IMR-90 (cell line): ENCODE measurements around the gene ACY1. TPM values are rescaled to one million over a fixed set of nuclear protein-coding genes. Genes with fewer than 3 reads are reported as not detected.
A peak's percentile ranks its signal among the peaks of the same experiment; 100 is the strongest.

Experiments
- ATAC-seq: fragments of 200-7000 bp; cut with Tn5 transposase; 2 replicates; pipeline ENCODE4 v1.9.1; 2020; ENCODE audit warnings: low read depth, mild to moderate bottlenecking, moderate library complexity
- BruUV-seq: library from RNA; stranded (reverse); fragments of 400-500 nt; replicated peaks from 2 replicates; lab custom pipeline; 2021; lab: Mats Ljungman, UMichigan
- CTCF ChIA-PET: fragments of 300-600 bp; formaldehyde crosslinking; extraction: SDS; loops from one replicate; lab custom pipeline; 2021; ENCODE audit warnings: antibody characterized with exemption; lab: Yijun Ruan, JAX
- POLR2A ChIA-PET: fragments of 300-600 bp; sonication (Branson Sonifier 250); formaldehyde crosslinking; loops from one replicate; lab custom pipeline; 2022; ENCODE audit warnings: antibody characterized with exemption; ENCODE audit not compliant: unreplicated experiment; lab: Charles Lee
- DNase-seq: peaks from one replicate; pipeline ENCODE4 v3.0.0; 2013
- H2AFZ ChIP-seq: replicated peaks from 2 replicates; pipeline ENCODE3; 2013; ENCODE audit warnings: low read length, mild to moderate bottlenecking; ENCODE audit not compliant: poor library complexity
- H2AK5ac ChIP-seq: 2 replicates; pipeline ENCODE4 v1.6.1; 2013; ENCODE audit warnings: low read depth, low read length, inconsistent platforms
- H2AK9ac ChIP-seq: replicated peaks from 2 replicates; pipeline ENCODE3; 2013; ENCODE audit warnings: mild to moderate bottlenecking, low read depth, low read length, moderate library complexity; ENCODE audit not compliant: poor library complexity
- H2BK120ac ChIP-seq: 2 replicates; pipeline ENCODE4 v1.6.1; 2013; ENCODE audit warnings: low read depth, low read length, inconsistent platforms
- H2BK15ac ChIP-seq: 3 replicates; pipeline ENCODE4 v1.6.1; 2013; ENCODE audit warnings: low read depth, low read length, inconsistent platforms
- H2BK20ac ChIP-seq: 2 replicates; pipeline ENCODE4 v1.6.1; 2013; ENCODE audit warnings: low read depth, mild to moderate bottlenecking, inconsistent platforms, low read length, moderate library complexity
- H2BK5ac ChIP-seq: 2 replicates; pipeline ENCODE4 v1.6.1; 2013; ENCODE audit warnings: mild to moderate bottlenecking, low read depth, low read length, inconsistent platforms; ENCODE audit not compliant: poor library complexity, severe bottlenecking
- H3K14ac ChIP-seq: replicated peaks from 2 replicates; pipeline ENCODE4 v1.6.1; 2013; ENCODE audit warnings: low read depth, low read length, inconsistent platforms
- H3K18ac ChIP-seq: 2 replicates; pipeline ENCODE4 v1.6.1; 2013; ENCODE audit warnings: low read depth, low read length, control low read depth
- H3K23ac ChIP-seq: 2 replicates; pipeline ENCODE4 v1.6.1; 2013; ENCODE audit warnings: low read depth, low read length, inconsistent platforms
- H3K27ac ChIP-seq: 2 replicates; pipeline ENCODE4 v1.5.1; 2013; ENCODE audit warnings: mild to moderate bottlenecking, control low read depth, low read length; ENCODE audit not compliant: insufficient read depth
- H3K27me3 ChIP-seq: 2 replicates; pipeline ENCODE4 v1.6.1; 2013; ENCODE audit warnings: low read length; ENCODE audit not compliant: control insufficient read depth, insufficient read depth
- H3K36me3 ChIP-seq: 2 replicates; pipeline ENCODE4 v1.6.1; 2013; ENCODE audit warnings: low read length, mixed read lengths; ENCODE audit not compliant: control insufficient read depth, insufficient read depth
- H3K4ac ChIP-seq: 2 replicates; pipeline ENCODE4 v1.6.1; 2013; ENCODE audit warnings: low read depth, low read length, inconsistent platforms
- H3K4me1 ChIP-seq: 2 replicates; pipeline ENCODE4 v1.6.1; 2013; ENCODE audit warnings: low read length, mixed read lengths; ENCODE audit not compliant: control insufficient read depth, insufficient read depth
- H3K4me2 ChIP-seq: 2 replicates; pipeline ENCODE4 v1.6.1; 2013; ENCODE audit warnings: low read depth, mild to moderate bottlenecking, control low read depth, low read length, moderate library complexity
- H3K4me3 ChIP-seq: 2 replicates; pipeline ENCODE4 v1.5.1; 2013; ENCODE audit warnings: low read depth, mild to moderate bottlenecking, control low read depth, low read length, moderate library complexity; ENCODE audit not compliant: insufficient read depth
- H3K56ac ChIP-seq: 2 replicates; pipeline ENCODE4 v1.6.1; 2013; ENCODE audit warnings: low read length, inconsistent platforms; ENCODE audit not compliant: insufficient read depth; ENCODE audit errors: extremely low read depth
- H3K79me1 ChIP-seq, 2 experiments: 2 replicates each; pipeline ENCODE4 v1.6.1; 2013; ENCODE audit warnings: low read length in 2 of 2, inconsistent platforms in 1 of 2, low read depth in 1 of 2
- H3K9ac ChIP-seq: 2 replicates; pipeline ENCODE4 v1.6.1; 2013; ENCODE audit warnings: low read depth, low read length, control low read depth
- H3K9me1 ChIP-seq: 2 replicates; pipeline ENCODE4 v1.6.1; 2013; ENCODE audit warnings: low read length, inconsistent platforms; ENCODE audit not compliant: insufficient read depth
- H3K9me3 ChIP-seq: 2 replicates; pipeline ENCODE4 v1.6.1; 2013; ENCODE audit warnings: low read length; ENCODE audit not compliant: control insufficient read depth, insufficient read depth
- H4K20me1 ChIP-seq: 2 replicates; pipeline ENCODE4 v1.6.1; 2013; ENCODE audit warnings: low read length, inconsistent platforms; ENCODE audit not compliant: insufficient read depth
- H4K5ac ChIP-seq: 2 replicates; pipeline ENCODE4 v1.6.1; 2013; ENCODE audit warnings: mild to moderate bottlenecking, low read depth, low read length, control low read depth
- H4K8ac ChIP-seq, 2 experiments: 2 replicates each; pipeline ENCODE4 v1.6.1; 2013; ENCODE audit warnings: low read depth in 2 of 2, low read length in 2 of 2, control low read depth in 1 of 2, inconsistent platforms in 1 of 2
- H4K91ac ChIP-seq: 2 replicates; pipeline ENCODE4 v1.6.1; 2013; ENCODE audit warnings: low read depth, low read length, inconsistent platforms; ENCODE audit not compliant: insufficient read depth
- BHLHE40 ChIP-seq: fragments of 150-350 bp; IDR thresholded peaks from 2 replicates; pipeline ENCODE4 v1.6.1; 2016; ENCODE audit warnings: mild to moderate bottlenecking, low read depth, low read length
- CEBPB ChIP-seq: IDR thresholded peaks from 2 replicates; pipeline ENCODE4 v1.6.1; 2012; ENCODE audit warnings: low read depth, low read length, improper control_type of control experiment
- CHD1 ChIP-seq: IDR thresholded peaks from 2 replicates; pipeline ENCODE4 v1.6.1; 2012; ENCODE audit warnings: low read depth, low read length, improper control_type of control experiment
- CTCF ChIP-seq: conservative IDR thresholded peaks from 2 replicates; pipeline ENCODE4 v1.5.1; 2012; ENCODE audit warnings: mild to moderate bottlenecking, low read depth, low read length, improper control_type of control experiment
- FOS ChIP-seq: fragments of 150-350 bp; IDR thresholded peaks from 2 replicates; pipeline ENCODE4 v1.6.1; 2016; ENCODE audit warnings: low read depth, low read length
- MAFK ChIP-seq: IDR thresholded peaks from 2 replicates; pipeline ENCODE4 v1.6.1; 2012; ENCODE audit warnings: low read depth, low read length, improper control_type of control experiment
- MAZ ChIP-seq: IDR thresholded peaks from 2 replicates; pipeline ENCODE4 v1.6.1; 2012; ENCODE audit warnings: low read depth, mild to moderate bottlenecking, low read length, improper control_type of control experiment, moderate library complexity, borderline replicate concordance
- MXI1 ChIP-seq: IDR thresholded peaks from 2 replicates; pipeline ENCODE4 v1.6.1; 2012; ENCODE audit warnings: low read depth, mild to moderate bottlenecking, low read length, moderate library complexity, borderline replicate concordance
- NFE2L2 ChIP-seq: fragments of 150-350 bp; IDR thresholded peaks from 2 replicates; pipeline ENCODE4 v1.6.1; 2016; ENCODE audit warnings: low read depth, mild to moderate bottlenecking, low read length
- POLR2A ChIP-seq: IDR thresholded peaks from 2 replicates; pipeline ENCODE4 v1.6.1; 2012; ENCODE audit warnings: mild to moderate bottlenecking, low read depth, low read length
- RAD21 ChIP-seq: IDR thresholded peaks from 2 replicates; pipeline ENCODE4 v1.6.1; 2012; ENCODE audit warnings: low read length, improper control_type of control experiment
- RCOR1 ChIP-seq: IDR thresholded peaks from 2 replicates; pipeline ENCODE4 v1.6.1; 2012; ENCODE audit warnings: mild to moderate bottlenecking, low read length, improper control_type of control experiment; ENCODE audit not compliant: insufficient replicate concordance
- RFX5 ChIP-seq: IDR thresholded peaks from 2 replicates; pipeline ENCODE4 v1.8.0; 2012; ENCODE audit warnings: low read depth, mild to moderate bottlenecking, low read length, moderate library complexity
- SMC3 ChIP-seq: fragments of 150-350 bp; IDR thresholded peaks from 2 replicates; pipeline ENCODE4 v1.6.1; 2016; ENCODE audit warnings: low read depth, mild to moderate bottlenecking, antibody characterized with exemption, low read length, moderate library complexity
- USF2 ChIP-seq: fragments of 150-350 bp; IDR thresholded peaks from 2 replicates; pipeline ENCODE4 v1.6.1; 2017; ENCODE audit warnings: mild to moderate bottlenecking, antibody characterized with exemption, low read length, low read depth
- WGBS, 2 experiments: methylation state at CpG; one replicate each; pipeline versions ENCODE4 v1.1.5 to v1.1.7; 2013; ENCODE audit warnings: missing lambda C conversion rate in 2 of 2; ENCODE audit not compliant: insufficient read length in 1 of 2; ENCODE audit errors: extremely low coverage in 2 of 2; 5-methylcytosine and 5-hydroxymethylcytosine counted together
- dilution Hi-C: fragments of 300-500 bp; cut with HindIII; formaldehyde crosslinking; loops from one replicate; pipeline ENCODE4 v1.14.3; 2018; ENCODE audit warnings: low sequenced_read_pairs; ENCODE audit not compliant: unreplicated experiment
- in situ Hi-C: fragments of 300-500 bp; cut with MboI; formaldehyde crosslinking; loops from 3 replicates; pipeline ENCODE4 v1.14.3; 2019; ENCODE audit warnings: low sequenced_read_pairs, inconsistent platforms, mixed read lengths
- intact Hi-C: fragments of 100-400 bp; cut with micrococcal nuclease; formaldehyde crosslinking; loops from 2 replicates; pipeline ENCODE4 v1.10.0; 2022
- polyA plus RNA-seq, 3 experiments: library from polyadenylated mRNA; depleted of rRNA; stranded (reverse); fragments of >200 nt; gene quantifications; 2 replicates each; pipeline ENCODE4 v1.2.3, GENCODE V29; 2012; ENCODE audit warnings: low replicate concordance in 1 of 3
- total RNA-seq: library from RNA; depleted of rRNA; stranded (reverse); fragments of >200 nt; gene quantifications from 2 replicates; pipeline ENCODE4 v1.2.3, GENCODE V29; 2012

The ACY1 gene
- total and polyA plus RNA-seq, 2 of the 4 experiments (the other 2 are of a cell fraction) = 22.0 to 47.1 TPM

GRCh38 chr3:52015438-52016228, 32.3 kb downstream of the ACY1 start:
- Histone ChIP-seq H3K4me2 (no peak overlapping the region), H2AK9ac (peak overlapping the region; percentile 55), H4K91ac (no peak overlapping the region), H4K5ac (no peak overlapping the region), H3K18ac (no peak overlapping the region), H3K23ac (no peak overlapping the region), H3K4me3 (no peak overlapping the region), H2BK15ac (no peak overlapping the region), H3K27me3 (no peaks in the 10 kb centered on the region), H2BK120ac (no peak overlapping the region), H2AK5ac (peak overlapping the region; percentile 39; the same call in 1 of the 2 replicates), H2BK5ac (no peak overlapping the region), H3K27ac (no peak overlapping the region), H3K36me3 (no peaks in the 10 kb centered on the region), H2BK20ac (no peak overlapping the region), H3K9me3 (no peaks in the 10 kb centered on the region), H4K8ac (no peak overlapping the region), H3K79me1 (no peaks in the 10 kb centered on the region), H3K4me1 (no peaks in the 10 kb centered on the region), H4K20me1 (no peaks in the 10 kb centered on the region), H3K9me1 (no peaks in the 10 kb centered on the region; the same call in 1 of the 2 replicates), H3K4ac (no peak overlapping the region), H3K9ac (no peak overlapping the region), H3K56ac (no peak overlapping the region), H2AFZ (no peak overlapping the region), H3K14ac (no peak overlapping the region)
- DNase-seq = no peak
- ChIA-PET CTCF (no interaction called here), POLR2A (no interaction called here)
- in situ Hi-C loops (no loop called here), intact Hi-C loops (no loop called here), dilution Hi-C loops (no loop called here)
- WGBS, 2 experiments = 87% methylated on average over 3 of the region's 13 CpGs; no CpG with 5 or more reads in 1 of the 2 experiments
- TF ChIP-seq USF2 (no peak), SMC3 (no peak), NFE2L2 (no peak), RCOR1 (no peak), RAD21 (no peak), BHLHE40 (no peak), MAFK (no peak), MAZ (no peak), CHD1 (no peak), CEBPB (no peak), POLR2A (no peak), CTCF (no peak), FOS (no peak), MXI1 (no peak), RFX5 (no peak)
- BruUV-seq = no TSS peak
- ATAC-seq = no peak
